Measurements from ENCODE around the gene ZNF200.

The ZNF200 gene

DNA sequence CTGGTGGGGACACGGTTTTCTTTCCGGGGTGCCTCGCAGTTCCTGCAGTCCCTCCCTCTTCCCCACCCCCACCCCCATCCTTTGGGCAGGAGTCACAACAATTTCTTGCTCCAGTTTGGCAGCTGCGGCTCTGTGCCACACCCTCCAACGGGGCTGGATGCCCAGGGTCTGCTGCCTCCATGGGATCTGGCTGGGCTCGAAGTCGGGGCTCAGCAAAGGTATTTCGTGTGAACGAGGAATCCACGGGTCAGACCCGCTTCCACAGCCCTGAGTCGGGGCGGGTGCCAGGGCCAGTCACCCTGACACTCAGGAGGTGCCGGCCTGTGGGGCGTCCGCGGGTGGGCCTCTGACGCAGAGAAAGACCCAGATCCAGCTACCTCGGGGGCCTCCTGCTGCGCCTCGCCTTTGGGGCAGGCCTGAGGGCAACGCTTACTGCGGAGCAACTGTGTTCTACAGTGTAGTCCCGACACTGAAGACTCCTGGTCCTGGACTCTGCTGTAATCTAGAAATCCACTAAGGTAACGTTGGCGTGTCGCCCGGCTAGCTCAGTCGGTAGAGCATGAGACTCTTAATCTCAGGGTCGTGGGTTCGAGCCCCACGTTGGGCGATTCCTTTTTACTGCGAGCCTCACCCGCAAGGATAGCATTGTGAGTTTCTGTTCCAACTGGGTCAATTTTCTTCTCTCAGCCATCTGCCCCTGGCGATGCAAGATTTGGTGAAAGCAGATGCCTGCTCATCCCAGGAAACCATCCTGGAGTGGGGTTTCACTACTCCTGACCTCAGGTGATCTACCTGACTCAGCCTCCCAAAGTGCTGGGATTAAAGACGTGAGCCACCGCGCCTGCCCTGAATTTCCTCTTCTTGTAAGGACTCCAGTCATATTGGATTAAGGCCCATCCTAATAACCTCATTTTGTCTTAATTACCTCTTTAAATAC lies 59.5 kb downstream of the ZNF200 start:
- no peak for DNase-seq (ENCODE audit: low read depth in 3 of 3)

DNA sequence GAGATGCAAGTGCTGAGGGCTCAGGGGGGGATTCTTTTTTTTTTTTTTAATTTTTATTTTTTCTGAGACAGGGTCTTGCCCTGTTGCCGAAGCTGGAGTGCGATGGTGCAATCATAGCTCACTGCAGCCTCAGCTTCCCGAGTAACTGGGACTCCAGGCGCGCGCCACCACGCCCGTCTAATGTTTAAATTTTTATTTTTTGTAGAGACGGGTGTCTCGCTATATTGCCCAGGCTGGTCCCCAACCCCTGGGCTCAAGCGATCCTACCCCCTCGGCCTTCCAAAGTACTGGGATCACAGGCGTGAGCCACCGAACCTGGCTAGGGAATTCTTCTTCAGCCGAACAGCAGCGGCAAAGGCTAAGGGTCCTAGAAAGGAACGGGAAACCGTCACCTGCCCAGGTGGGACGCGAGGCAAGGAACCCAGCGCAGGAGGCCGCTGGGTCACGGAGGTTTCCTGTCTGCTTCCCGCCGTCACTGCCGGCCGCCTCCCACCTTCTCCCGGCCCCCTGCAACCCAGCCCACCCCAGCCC lies 60.3 kb downstream of the ZNF200 start:
- DNase-seq (ENCODE audit: low read depth in 3 of 3): no peak

DNA sequence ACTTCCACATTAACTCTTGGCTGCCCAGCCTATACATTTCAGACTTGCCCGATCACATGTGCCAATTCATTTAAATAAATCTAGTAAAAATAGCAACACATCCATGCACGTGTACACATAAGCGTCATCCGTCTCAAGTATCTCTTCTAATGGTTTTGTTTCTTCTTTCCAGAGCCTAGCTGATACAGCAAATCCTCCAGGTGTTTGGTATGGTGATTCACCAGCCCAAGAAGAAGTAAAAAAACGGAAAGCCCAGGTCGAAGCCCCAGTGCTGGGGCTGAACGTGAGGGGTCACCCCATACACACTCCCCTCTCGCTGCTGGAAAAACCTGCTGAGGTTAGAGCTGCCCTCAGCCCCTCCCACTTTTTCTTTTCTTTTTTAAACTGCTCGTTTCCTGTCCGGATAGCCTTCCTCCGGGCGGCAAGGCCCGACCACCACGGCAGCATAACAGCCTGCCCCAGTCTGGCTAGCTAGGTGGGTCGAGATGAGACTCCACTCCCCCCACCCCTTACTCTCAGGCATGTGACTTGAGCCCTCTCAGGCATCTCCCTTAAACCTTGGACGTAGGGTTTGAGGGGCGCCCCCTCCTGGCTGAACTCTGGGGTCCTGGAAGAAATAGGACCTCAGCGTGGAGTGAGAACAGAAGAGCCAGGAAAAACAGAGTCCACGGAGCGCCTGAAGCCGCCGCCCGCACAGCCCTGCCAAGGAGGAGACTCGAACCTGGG lies 60.9 kb downstream of the ZNF200 start:
- no peak for DNase-seq (ENCODE audit: low read depth in 3 of 3)
